Left ventricle myocardium superior (tissue), 1 donor: ENCODE measurements around the gene TAGLN2. TPM values are rescaled to one million over a fixed set of nuclear protein-coding genes. Genes with fewer than 3 reads are reported as not detected.

Source experiments
- ATAC-seq: fragments of 200-7000 bp; cut with Tn5 transposase; one replicate; pipeline ENCODE4 v1.9.1; 2020; ENCODE audit warnings: mild to moderate bottlenecking, moderate library complexity
- DNase-seq: peaks from one replicate; pipeline ENCODE4 v3.0.0-alpha.2; 2020
- intact Hi-C: fragments of 100-400 bp; cut with micrococcal nuclease; formaldehyde crosslinking; loops from one replicate; pipeline ENCODE4 v1.11.0; 2022
- total RNA-seq: library from RNA; stranded (reverse); fragmentation: NEBNext Ultra II Directional; extraction: Animal tissue kit (Norgen Biotek cat#: 25700); gene quantifications from one replicate; pipeline ENCODE4 v1.2.1, GENCODE V29; 2021
- donor health status: DM: no; HTN: yes; CAD: no; lungs with severe emphysema.

TAGLN2 gene
- total RNA-seq, 1 donor from 2014 or later: 104 TPM

- DNase-seq: no peak
- no peak for ATAC-seq
- intact Hi-C loops: no loop called here
Measured at GRCh38 chr1:159951551-159951950, 26.2 kb upstream of the TAGLN2 start.

GRCh38 chr1:159951016-159951415 lies 25.7 kb upstream of the TAGLN2 start:
- intact Hi-C loops: no loop called here

GRCh38 chr1:159949981-159950381 lies 24.7 kb upstream of the TAGLN2 start:
- no peak for DNase-seq
- intact Hi-C loops: no loop called here
- ATAC-seq: no peak

More at GRCh38 chr1:159951016-159951415, 25.7 kb upstream of the TAGLN2 start:
- ATAC-seq: no peak
- DNase-seq: no peak

GRCh38 chr1:159949123-159949522 lies 23.8 kb upstream of the TAGLN2 start:
- DNase-seq: no peak
- intact Hi-C loops: no loop called here
- ATAC-seq: no peak

GRCh38 chr1:159947942-159948341 lies 22.6 kb upstream of the TAGLN2 start:
- DNase-seq (no peak), ATAC-seq (no peak)
- intact Hi-C loops: no loop called here

DNA sequence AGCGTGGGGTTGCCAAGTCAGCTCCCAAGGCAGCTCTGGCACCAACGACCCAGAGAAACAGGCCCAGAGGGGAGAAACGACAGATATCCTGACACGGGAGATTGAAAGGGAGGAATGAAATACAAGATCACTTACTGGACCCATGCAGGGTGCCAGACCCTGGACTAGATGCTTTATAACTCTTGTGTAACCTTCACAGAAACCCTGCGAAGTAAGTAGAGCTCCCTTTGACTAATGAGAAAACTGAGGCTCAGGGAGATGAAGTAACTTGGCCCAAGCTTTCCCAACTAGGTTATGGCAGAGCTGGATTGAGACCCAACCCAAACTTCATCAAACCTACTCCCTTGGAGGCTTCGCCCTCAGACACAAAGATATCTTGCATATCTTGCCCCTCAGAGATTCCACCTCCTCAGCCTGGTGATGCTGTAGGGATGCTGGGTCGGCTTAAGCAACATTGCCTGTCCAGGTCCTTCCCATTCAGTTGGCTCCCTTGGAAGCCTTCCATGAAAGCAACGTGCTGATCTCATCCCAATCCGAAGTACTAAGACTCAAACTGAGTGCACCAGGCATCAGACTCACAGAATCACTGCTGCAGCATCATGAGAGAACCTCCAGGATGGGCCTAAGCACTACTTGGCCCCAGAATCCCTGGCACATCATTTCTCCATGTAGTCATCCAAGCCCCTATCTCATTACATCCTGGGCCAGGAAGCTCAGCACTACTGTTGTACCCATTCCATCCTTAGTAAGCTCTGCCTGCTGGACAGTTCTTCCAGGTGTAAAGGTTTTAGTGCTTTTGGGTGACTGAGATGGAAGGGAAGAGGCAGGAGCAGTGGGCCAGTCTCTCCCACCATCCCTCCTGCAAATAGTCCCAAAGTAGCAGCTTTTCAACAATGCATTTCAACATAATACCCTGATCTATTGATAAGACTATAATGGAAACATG lies 21.2 kb upstream of the TAGLN2 start:
- DNase-seq (no peak), ATAC-seq (no peak)
- intact Hi-C loops: no loop called here

GRCh38 chr1:159945483-159946241 lies 20.4 kb upstream of the TAGLN2 start, which contains the start of gene IGSF9:
Gene IGSF9 (minus strand): TSS chr1:159945613. CDS start chr1:159943454, 2,159 bp downstream.
- peak; percentile 98 for ATAC-seq
- peak; percentile 90 for DNase-seq
- intact Hi-C loops: no loop called here

- ATAC-seq (no peak), DNase-seq (no peak)
- intact Hi-C loops: no loop called here
Measured at GRCh38 chr1:159944623-159945455, 19.5 kb upstream of the TAGLN2 start.

DNA sequence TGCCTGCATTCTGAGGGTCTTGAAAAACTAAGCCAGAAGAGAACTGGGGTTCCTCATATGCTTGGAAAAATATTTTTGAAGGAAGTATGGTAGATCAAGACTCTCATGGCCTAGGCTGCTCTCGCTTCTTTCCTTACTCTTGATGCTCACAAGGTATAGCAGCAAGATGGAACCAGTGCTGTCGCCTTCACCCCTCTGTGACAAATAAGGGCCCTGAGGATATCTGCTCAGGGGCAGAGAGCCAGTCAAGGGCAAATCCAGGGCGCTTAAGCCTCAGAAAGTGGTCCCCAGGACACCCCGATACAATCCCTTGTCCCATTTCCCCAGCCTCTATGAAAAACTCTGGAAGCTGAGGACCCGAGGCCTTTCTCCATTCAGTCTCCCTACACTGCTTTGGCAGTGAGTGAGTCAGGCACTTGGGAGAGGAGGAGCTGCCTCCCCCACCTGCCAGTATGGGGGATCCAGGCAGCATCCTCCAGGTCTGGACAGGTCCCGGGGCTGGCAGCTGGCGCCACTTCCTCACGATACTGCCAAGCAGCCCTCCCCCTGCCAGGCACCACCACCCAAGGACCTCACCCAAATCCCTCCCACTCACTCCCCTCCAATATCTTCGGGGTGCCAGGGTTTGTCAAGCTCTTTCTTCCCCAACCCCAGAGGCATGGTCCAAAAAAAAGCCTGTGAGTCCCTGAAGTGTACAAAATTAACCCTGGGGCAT lies 18.8 kb upstream of the TAGLN2 start:
- intact Hi-C loops: no loop called here
- DNase-seq (no peak), ATAC-seq (no peak)

DNA sequence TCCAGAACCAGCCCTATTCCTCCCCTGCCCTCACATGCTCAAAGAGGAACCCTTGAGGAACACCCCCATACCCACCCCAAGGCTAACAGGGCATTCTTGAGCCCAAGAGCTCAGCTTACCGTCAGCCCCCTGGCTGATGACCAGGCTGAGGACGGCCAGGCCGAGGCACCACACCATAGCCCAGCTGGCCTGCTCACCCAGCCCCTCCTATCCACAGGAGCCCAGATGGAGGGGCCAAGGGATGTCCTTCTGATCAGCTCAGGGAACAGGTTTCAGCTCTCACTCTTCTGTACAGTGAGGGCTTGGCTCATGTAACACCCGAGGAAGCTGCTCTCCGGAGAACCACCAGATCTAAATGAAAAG lies 18.0 kb upstream of the TAGLN2 start:
- intact Hi-C loops: no loop called here
- DNase-seq (no peak), ATAC-seq (no peak)

- DNase-seq (no peak), ATAC-seq (no peak)
- intact Hi-C loops: no loop called here
Measured at GRCh38 chr1:159942632-159943277, 17.4 kb upstream of the TAGLN2 start.

- DNase-seq (no peak), ATAC-seq (no peak)
- intact Hi-C loops: no loop called here
Measured at GRCh38 chr1:159941591-159942560, 16.6 kb upstream of the TAGLN2 start.

GRCh38 chr1:159941141-159941540 lies 15.8 kb upstream of the TAGLN2 start:
- DNase-seq (no peak), ATAC-seq (no peak)
- intact Hi-C loops: no loop called here

DNA sequence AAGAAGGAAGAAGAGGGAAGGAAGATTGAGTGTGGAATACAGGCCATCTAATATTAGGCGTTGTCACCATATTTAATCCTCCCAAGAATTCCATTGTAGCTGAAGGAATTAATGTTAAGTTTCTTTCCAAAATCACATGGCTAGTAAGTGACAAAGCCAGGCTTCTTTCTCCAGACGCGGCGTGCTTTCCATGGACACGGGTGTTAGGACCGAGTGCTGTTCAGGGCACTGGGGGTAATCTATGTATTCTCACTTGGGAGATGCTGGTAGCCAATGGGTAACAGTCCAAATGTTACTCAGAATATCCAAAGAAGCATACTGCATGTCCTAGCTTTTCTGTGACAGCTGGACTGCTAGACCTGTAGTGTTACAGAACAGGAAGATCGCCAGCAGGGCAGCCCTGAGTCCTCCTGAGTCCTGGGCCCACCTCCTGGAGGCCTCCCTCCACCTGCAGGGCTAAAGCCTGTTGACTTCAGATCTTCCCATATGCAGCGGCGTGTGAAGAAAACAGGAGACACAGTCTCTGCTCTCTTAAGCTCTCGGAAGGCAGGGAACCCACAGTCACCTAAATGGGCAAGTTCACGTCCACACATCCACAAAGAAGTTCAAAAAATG lies 14.8 kb upstream of the TAGLN2 start:
- intact Hi-C loops: no loop called here
- DNase-seq (no peak), ATAC-seq (no peak)

- DNase-seq (no peak), ATAC-seq (no peak)
- intact Hi-C loops: loop anchor here (10.0 kb wide), 1 partner anchor 65 kb away; no protein-coding TSS in a partner anchor
Measured at GRCh38 chr1:159939678-159940002, 14.3 kb upstream of the TAGLN2 start.

- DNase-seq: no peak
- intact Hi-C loops: loop anchor here (10.0 kb wide), 1 partner anchor 66 kb away; no protein-coding TSS in a partner anchor
- no peak for ATAC-seq
Measured at GRCh38 chr1:159938905-159939677, 13.8 kb upstream of the TAGLN2 start.
